Gastroesophageal sphincter (tissue), 4 donors: Measurements from ENCODE around the gene MBOAT2. TPM values are rescaled to one million over a fixed set of nuclear protein-coding genes. Genes with fewer than 3 reads are reported as not detected.

Experiments
- ATAC-seq: fragments of 150-250 bp; one replicate; pipeline ENCODE4 v1.9.1; 2016; ENCODE audit warnings: mild to moderate bottlenecking, moderate library complexity
- H3K27ac ChIP-seq, 4 donors: fragments of 200-600 bp; sonication (generic) in 3 of 4; 1 replicate in 3 of 4; 2 replicates in 1 of 4; pipeline ENCODE4 v1.5.1; 2016 to 2019
- H3K27me3 ChIP-seq: fragments of 200-600 bp; sonication (generic); one replicate; pipeline ENCODE4 v1.5.1; 2019
- H3K36me3 ChIP-seq, 2 donors: fragments of 200-600 bp; sonication (generic); one replicate each; pipeline ENCODE4 v1.5.1; 2019; ENCODE audit warnings: control low read depth in 1 of 2
- H3K4me1 ChIP-seq, 3 donors: fragments of 200-600 bp; sonication (generic); 1 replicate in 2 of 3; 2 replicates in 1 of 3; pipeline ENCODE4 v1.5.1; 2016 to 2019; ENCODE audit warnings: control low read depth in 2 of 3
- H3K4me3 ChIP-seq, 2 donors: fragments of 200-600 bp; sonication (generic); one replicate each; pipeline ENCODE4 v1.5.1; 2019; ENCODE audit warnings: mild to moderate bottlenecking in 1 of 2, moderate library complexity in 1 of 2
- H3K9me3 ChIP-seq, 3 donors: fragments of 200-600 bp; sonication (generic); one replicate each; pipeline ENCODE4 v1.5.1; 2017 to 2019; ENCODE audit warnings: control low read depth in 2 of 3
- CTCF ChIP-seq, 4 experiments: fragments of 200-600 bp in 2 of 4; fragments of 450-650 bp in 2 of 4; sonication (generic) in 1 of 4; IDR thresholded peaks; one replicate each; pipeline ENCODE4 v1.5.1; 2017 to 2019; ENCODE audit warnings: antibody characterized with exemption in 4 of 4, mild to moderate bottlenecking in 2 of 4, moderate library complexity in 2 of 4
- EP300 ChIP-seq: sonication (generic); formaldehyde crosslinking; IDR thresholded peaks from one replicate; pipeline ENCODE4 v1.6.1; 2017; ENCODE audit warnings: antibody characterized with exemption, mild to moderate bottlenecking
- POLR2A ChIP-seq, 2 donors: fragments of 450-650 bp; IDR thresholded peaks; one replicate each; pipeline ENCODE4 v1.6.1; 2017; ENCODE audit warnings: antibody characterized with exemption in 2 of 2, mild to moderate bottlenecking in 2 of 2, moderate library complexity in 1 of 2
- POLR2AphosphoS5 ChIP-seq: sonication (generic); formaldehyde crosslinking; IDR thresholded peaks from one replicate; pipeline ENCODE4 v1.6.1; 2017; ENCODE audit warnings: antibody characterized with exemption
- WGBS, 2 donors: methylation state at CpG; one replicate each; pipeline ENCODE4 v1.1.5; 2018; ENCODE audit warnings: low coverage in 1 of 2; 5-methylcytosine and 5-hydroxymethylcytosine counted together
- total RNA-seq, 4 donors: library from RNA; depleted of rRNA; stranded (reverse); fragments of >200 nt; gene quantifications; one replicate each; pipeline ENCODE4 v1.1.0, GENCODE V29; 2016

Gene MBOAT2
- total RNA-seq, 4 donors from 2014 or later = 21.0 to 27.0 (median 23.5) TPM

GRCh38 chr2:8992643-8993042 is 10.8 kb downstream of the MBOAT2 start:
- H3K9me3 ChIP-seq = no peaks in the 10 kb centered on the region
- WGBS, 2 donors = 82 to 89% methylated on average over 4 of the region's 5 CpGs
- no peaks in the 10 kb centered on the region for H3K27me3 ChIP-seq
- H3K4me3 ChIP-seq = no peak overlapping the region
- H3K36me3 ChIP-seq = no peaks in the 10 kb centered on the region
- no peak for TF ChIP-seq CTCF (IDR thresholded peaks at IDR 0.05)
- no peak for TF ChIP-seq EP300
- TF ChIP-seq POLR2A (IDR thresholded peaks at IDR 0.05) = no peak
- TF ChIP-seq POLR2AphosphoS5 = no peak
- no peak overlapping the region for H3K27ac ChIP-seq
- peaks cover 0 to 1% (median 0%) of the 10 kb centered on the region in 3 donors for H3K4me1 ChIP-seq
- ATAC-seq = no peak

DNA sequence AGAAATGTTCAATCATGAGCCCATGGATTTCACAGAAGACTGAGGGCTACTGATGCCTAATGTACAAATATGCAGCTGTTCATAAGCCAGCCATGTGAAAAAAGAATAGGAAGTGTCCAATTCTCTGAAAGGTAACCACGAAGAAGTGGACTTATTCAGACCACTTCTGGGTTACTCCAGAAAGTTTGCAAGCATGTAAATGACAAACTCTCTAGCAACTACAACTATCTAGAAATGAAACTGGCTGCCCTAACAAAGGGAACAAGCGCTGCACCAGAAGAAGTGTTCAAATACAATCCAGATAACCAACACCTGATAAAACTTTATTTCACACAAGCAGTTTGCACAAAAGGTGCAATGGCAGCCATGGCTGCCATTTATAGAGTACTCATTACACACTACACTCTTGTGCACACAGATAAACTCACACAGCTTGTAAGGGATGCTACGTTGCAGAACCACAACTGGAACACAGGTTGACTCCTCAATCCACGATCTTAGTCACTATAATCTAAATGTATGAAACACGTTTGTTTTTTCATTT is 13.9 kb downstream of the MBOAT2 start:
- Histone ChIP-seq H3K27me3 (no peaks in the 10 kb centered on the region), H3K4me3 (no peak overlapping the region), H3K36me3 (no peaks in the 10 kb centered on the region), H3K4me1 (peaks cover 0 to 6% (median 5%) of the 10 kb centered on the region in 3 donors), H3K9me3 (no peaks in the 10 kb centered on the region), H3K27ac (no peak overlapping the region)
- TF ChIP-seq EP300 (no peak), CTCF (IDR thresholded peaks at IDR 0.05) (no peak), POLR2AphosphoS5 (no peak), POLR2A (IDR thresholded peaks at IDR 0.05) (no peak)
- ATAC-seq = no peak
- 70 to 88% methylated on average over 5 of the region's 5 CpGs for WGBS, 2 donors

DNA sequence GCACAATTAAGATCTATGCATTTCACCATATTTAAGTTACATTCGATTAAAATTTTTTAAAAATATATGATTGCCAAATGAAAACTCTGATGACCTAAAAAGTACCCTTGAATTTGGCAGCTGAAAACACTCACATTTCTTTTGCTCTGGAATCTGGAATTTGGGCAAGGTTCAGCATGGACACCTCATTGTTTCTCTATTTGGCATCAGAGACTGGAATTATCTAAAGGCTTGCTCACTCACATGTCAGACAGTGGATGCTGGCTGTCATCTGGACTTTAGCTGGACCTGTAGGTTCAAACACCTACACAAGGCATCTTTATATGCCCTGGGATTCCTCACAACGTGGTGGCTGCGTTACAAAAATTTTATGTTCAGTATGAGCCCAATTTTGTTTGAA is 16.1 kb downstream of the MBOAT2 start:
- no peak for ATAC-seq
- WGBS, 2 donors = 44 to 66% methylated on average over 3 of the region's 3 CpGs

GRCh38 chr2:8986327-8986976 is 17.0 kb downstream of the MBOAT2 start:
- no peak for ATAC-seq
- Histone ChIP-seq H3K4me3 (no peak overlapping the region), H3K27ac (no peak overlapping the region), H3K4me1 (peaks cover 0 to 6% (median 5%) of the 10 kb centered on the region in 3 donors), H3K9me3 (peaks cover 0 to 6% (median 0%) of the 10 kb centered on the region in 3 donors), H3K27me3 (no peaks in the 10 kb centered on the region), H3K36me3 (no peaks in the 10 kb centered on the region)
- WGBS, 2 donors = 89 to 96% methylated on average over 1 to 10 of the region's 11 CpGs
- TF ChIP-seq POLR2AphosphoS5 (no peak), POLR2A (IDR thresholded peaks at IDR 0.05) (no peak), EP300 (no peak), CTCF (IDR thresholded peaks at IDR 0.05) (no peak)

More for the DNA sequence above, 16.1 kb downstream of the MBOAT2 start:
- Histone ChIP-seq H3K4me3 (no peak overlapping the region), H3K36me3 (no peaks in the 10 kb centered on the region), H3K27me3 (no peaks in the 10 kb centered on the region), H3K27ac (no peak overlapping the region), H3K4me1 (peaks cover 0 to 6% (median 5%) of the 10 kb centered on the region in 3 donors), H3K9me3 (peaks cover 0 to 6% (median 0%) of the 10 kb centered on the region in 3 donors)
- TF ChIP-seq CTCF (IDR thresholded peaks at IDR 0.05) = no peak
- TF ChIP-seq POLR2A (IDR thresholded peaks at IDR 0.05) = no peak
- no peak for TF ChIP-seq EP300
- no peak for TF ChIP-seq POLR2AphosphoS5
